B cell (primary cell): ENCODE results near the gene ATP6V1F. TPM values are rescaled to one million over a fixed set of nuclear protein-coding genes. Genes with fewer than 3 reads are reported as not detected.

Source experiments
- ATAC-seq: fragments of 200-7000 bp; cut with Tn5 transposase; one replicate; pipeline ENCODE4 v1.10.0; 2021; ENCODE audit warnings: low read depth, mild to moderate bottlenecking, moderate number of reproducible peaks, moderate library complexity
- CTCF ChIA-PET: fragments of 350-600 bp; sonication (Branson Sonifier 250); formaldehyde crosslinking; loops from one replicate; lab custom pipeline; 2021; ENCODE audit warnings: antibody characterized with exemption, inconsistent platforms; lab: Charles Lee
- POLR2A ChIA-PET: fragments of 350-600 bp; sonication (Branson Sonifier 250); formaldehyde crosslinking; loops from one replicate; lab custom pipeline; 2021; ENCODE audit warnings: antibody characterized with exemption; lab: Charles Lee
- DNase-seq: peaks from one replicate; pipeline ENCODE4 v3.0.0; 2013
- H2AFZ ChIP-seq: 2 replicates; pipeline ENCODE4 v1.6.1; 2012; ENCODE audit warnings: mild to moderate bottlenecking, low read depth, low read length; ENCODE audit not compliant: insufficient read depth, poor library complexity, severe bottlenecking
- H3K27ac ChIP-seq, 2 donors: 1 replicate in 1 of 2; 2 replicates in 1 of 2; pipeline ENCODE4 v1.5.1; 2012 to 2013; ENCODE audit warnings: low read length in 2 of 2, mild to moderate bottlenecking in 2 of 2, moderate library complexity in 1 of 2
- H3K27me3 ChIP-seq, 4 experiments: fragments of 200-600 bp in 1 of 4; sonication (generic) in 1 of 4; replicated peaks in 1 of 4; 1 replicate in 2 of 4; 2 replicates in 2 of 4; pipeline versions ENCODE4 v1.6.1 to v1.7.0; 2013 to 2016; ENCODE audit warnings: low read length in 3 of 4, mild to moderate bottlenecking in 2 of 4, mixed read lengths in 1 of 4, moderate library complexity in 1 of 4; ENCODE audit not compliant: insufficient read depth in 4 of 4, control insufficient read depth in 3 of 4; ENCODE audit errors: control extremely low read depth in 1 of 4
- H3K36me3 ChIP-seq, 2 experiments: replicated peaks in 1 of 2; 1 replicate in 1 of 2; 2 replicates in 1 of 2; pipeline versions ENCODE4 v1.6.1 to v1.7.1; 2013; ENCODE audit warnings: low read length in 1 of 2; ENCODE audit not compliant: insufficient read depth in 2 of 2, control insufficient read depth in 1 of 2; ENCODE audit errors: control extremely low read depth in 1 of 2, extremely low read depth in 1 of 2
- H3K4me1 ChIP-seq, 2 donors: fragments of 200-600 bp in 1 of 2; sonication (generic) in 1 of 2; 1 replicate in 1 of 2; 2 replicates in 1 of 2; pipeline versions ENCODE4 v1.5.1 to v1.6.1; 2013 to 2017; ENCODE audit warnings: low read length in 2 of 2; ENCODE audit not compliant: control insufficient read depth in 2 of 2, insufficient read depth in 2 of 2
- H3K4me2 ChIP-seq: replicated peaks from 2 replicates; pipeline ENCODE3; 2012; ENCODE audit warnings: mild to moderate bottlenecking, low read depth, low read length; ENCODE audit not compliant: poor library complexity, severe bottlenecking
- H3K4me3 ChIP-seq, 5 experiments: fragments of 200-600 bp in 1 of 5; sonication (generic) in 1 of 5; 1 replicate in 3 of 5; 2 replicates in 2 of 5; pipeline versions ENCODE4 v1.5.1 to v1.7.0; 2011 to 2016; ENCODE audit warnings: low read length in 4 of 5, mild to moderate bottlenecking in 4 of 5, low read depth in 2 of 5, control low read depth in 1 of 5, moderate library complexity in 1 of 5; ENCODE audit not compliant: insufficient read depth in 1 of 5; ENCODE audit errors: control extremely low read depth in 1 of 5, extremely low read depth in 1 of 5
- H3K79me2 ChIP-seq: fragments of 200-600 bp; sonication (generic); one replicate; pipeline ENCODE4 v1.6.0; 2016; ENCODE audit warnings: low read length; ENCODE audit not compliant: control insufficient read depth, insufficient read depth
- H3K9ac ChIP-seq: fragments of 200-600 bp; sonication (generic); 2 replicates; pipeline ENCODE4 v1.6.1; 2017; ENCODE audit warnings: mild to moderate bottlenecking, low read length, moderate library complexity
- H3K9me3 ChIP-seq, 3 donors: one replicate each; pipeline versions ENCODE4 v1.6.1 to v1.7.1; 2013; ENCODE audit warnings: low read length in 2 of 3; ENCODE audit not compliant: control insufficient read depth in 2 of 3, insufficient read depth in 1 of 3; ENCODE audit errors: control extremely low read depth in 1 of 3
- H4K20me1 ChIP-seq: 2 replicates; pipeline ENCODE4 v1.6.0; 2012; ENCODE audit warnings: mild to moderate bottlenecking, low read length; ENCODE audit not compliant: insufficient read depth, control insufficient read depth, poor library complexity, severe bottlenecking
- H3K27ac Mint-ChIP-seq: one replicate; pipeline ENCODE4 v1.8.0; 2021; ENCODE audit warnings: mixed read lengths
- H3K27me3 Mint-ChIP-seq: one replicate; pipeline ENCODE4 v1.8.0; 2021; ENCODE audit warnings: mixed read lengths
- H3K4me1 Mint-ChIP-seq: one replicate; pipeline ENCODE4 v1.8.0; 2021; ENCODE audit warnings: mixed read lengths
- H3K4me3 Mint-ChIP-seq: one replicate; pipeline ENCODE4 v1.8.0; 2021; ENCODE audit warnings: mixed read lengths
- H3K9me3 Mint-ChIP-seq: one replicate; pipeline ENCODE4 v1.8.0; 2022; ENCODE audit warnings: mixed read lengths; ENCODE audit not compliant: insufficient read depth
- EZH2 ChIP-seq: IDR thresholded peaks from 2 replicates; pipeline ENCODE4 v1.6.1; 2012; ENCODE audit warnings: borderline replicate concordance, low read depth, mild to moderate bottlenecking, moderate library complexity, low read length; ENCODE audit not compliant: insufficient read depth, poor library complexity, severe bottlenecking
- WGBS: methylation state at CpG from one replicate; pipeline ENCODE4 v1.1.5; 2013; ENCODE audit warnings: missing lambda C conversion rate; ENCODE audit not compliant: insufficient coverage; 5-methylcytosine and 5-hydroxymethylcytosine counted together
- intact Hi-C: fragments of 100-400 bp; cut with micrococcal nuclease; formaldehyde crosslinking; loops from one replicate; pipeline ENCODE4 v1.10.0; 2022
- polyA plus RNA-seq: library from polyadenylated mRNA; depleted of rRNA; stranded (reverse); fragments of >200 nt; gene quantifications from 2 replicates; pipeline ENCODE4 v1.2.3, GENCODE V29; 2012
- total RNA-seq, 2 donors: library from RNA; stranded (reverse); fragments of 120-200 nt in 1 of 2; gene quantifications; 1 replicate in 1 of 2; 2 replicates in 1 of 2; pipeline versions ENCODE4 v1.2.3 to v1.2.4, GENCODE V29; 2013 to 2022
- TF ChIP-seq, protein P1 (sequence below): fragments of 200-600 bp; IDR thresholded peaks from one replicate; pipeline ENCODE4 v1.8.0; 2022; ENCODE audit warnings: antibody characterized with exemption, mild to moderate bottlenecking

ATP6V1F gene
- total and polyA plus RNA-seq, 2 donors (not counting 1 experiment from before 2014, with no cell fraction given): 81.7 to 198 TPM

DNA sequence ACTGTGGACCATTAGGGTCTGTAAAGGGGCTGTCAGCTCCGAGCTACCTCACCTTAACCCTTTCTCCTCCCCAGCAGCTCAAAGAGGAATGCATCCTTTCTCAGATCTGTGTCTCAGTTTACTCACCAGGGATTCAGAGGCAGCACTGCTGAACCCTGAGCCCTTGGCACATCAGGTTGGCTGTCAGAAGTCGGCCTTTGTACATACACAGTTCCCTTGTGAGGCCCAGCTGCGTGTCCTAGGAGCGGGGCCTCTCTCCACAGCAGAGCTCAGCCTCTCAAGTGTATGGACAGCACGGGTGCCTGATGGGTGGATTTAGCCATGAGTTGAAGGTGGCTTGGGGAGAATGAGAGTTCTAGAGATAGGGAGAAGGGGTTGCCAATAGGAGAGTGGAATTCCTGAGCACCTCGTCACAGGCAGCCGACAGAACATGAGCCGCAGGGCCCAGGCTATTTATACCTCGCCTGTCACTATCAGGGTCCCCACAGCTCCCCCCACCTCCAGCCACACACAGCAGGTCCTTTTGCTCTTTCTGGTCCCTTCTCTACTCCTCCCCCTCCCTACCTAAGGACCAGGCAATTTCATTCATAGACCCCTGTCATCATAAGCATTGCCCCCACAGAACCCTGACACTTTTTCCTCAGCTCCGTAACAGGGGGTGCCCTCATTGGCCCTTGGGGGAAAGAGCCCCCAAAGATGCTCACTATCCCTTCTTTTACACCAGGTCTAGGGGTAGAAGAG lies 34.5 kb upstream of the ATP6V1F start:
- Histone ChIP-seq H3K27ac (no peak overlapping the region), H4K20me1 (no peaks in the 10 kb centered on the region), H2AFZ (no peak overlapping the region), H3K9ac (no peak overlapping the region), H3K27me3 (peaks cover 0 to 52% (median 20%) of the 10 kb centered on the region in 4 experiments), H3K9me3 (peaks cover 0 to 7% (median 0%) of the 10 kb centered on the region in 3 donors), H3K36me3 (no peaks in the 10 kb centered on the region), H3K79me2 (no peaks in the 10 kb centered on the region), H3K4me2 (no peak overlapping the region), H3K4me1 (peaks cover 31 to 32% of the 10 kb centered on the region in 2 donors), H3K4me3 (no peak overlapping the region)
- intact Hi-C loops: no loop called here
- TF ChIP-seq EZH2: no peak
- TF ChIP-seq, protein P1, sequence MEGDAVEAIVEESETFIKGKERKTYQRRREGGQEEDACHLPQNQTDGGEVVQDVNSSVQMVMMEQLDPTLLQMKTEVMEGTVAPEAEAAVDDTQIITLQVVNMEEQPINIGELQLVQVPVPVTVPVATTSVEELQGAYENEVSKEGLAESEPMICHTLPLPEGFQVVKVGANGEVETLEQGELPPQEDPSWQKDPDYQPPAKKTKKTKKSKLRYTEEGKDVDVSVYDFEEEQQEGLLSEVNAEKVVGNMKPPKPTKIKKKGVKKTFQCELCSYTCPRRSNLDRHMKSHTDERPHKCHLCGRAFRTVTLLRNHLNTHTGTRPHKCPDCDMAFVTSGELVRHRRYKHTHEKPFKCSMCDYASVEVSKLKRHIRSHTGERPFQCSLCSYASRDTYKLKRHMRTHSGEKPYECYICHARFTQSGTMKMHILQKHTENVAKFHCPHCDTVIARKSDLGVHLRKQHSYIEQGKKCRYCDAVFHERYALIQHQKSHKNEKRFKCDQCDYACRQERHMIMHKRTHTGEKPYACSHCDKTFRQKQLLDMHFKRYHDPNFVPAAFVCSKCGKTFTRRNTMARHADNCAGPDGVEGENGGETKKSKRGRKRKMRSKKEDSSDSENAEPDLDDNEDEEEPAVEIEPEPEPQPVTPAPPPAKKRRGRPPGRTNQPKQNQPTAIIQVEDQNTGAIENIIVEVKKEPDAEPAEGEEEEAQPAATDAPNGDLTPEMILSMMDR: no peak
- Mint-ChIP-seq H3K27me3 (peaks cover 43% of the 10 kb centered on the region), H3K27ac (no peak overlapping the region), H3K4me3 (no peak overlapping the region), H3K4me1 (peaks cover 20% of the 10 kb centered on the region), H3K9me3 (no peaks in the 10 kb centered on the region)
- ChIA-PET CTCF (no interaction called here), POLR2A (no interaction called here)
- DNase-seq (no peak), ATAC-seq (no peak)
- 85% methylated on average over 8 of the region's 10 CpGs for WGBS

DNA sequence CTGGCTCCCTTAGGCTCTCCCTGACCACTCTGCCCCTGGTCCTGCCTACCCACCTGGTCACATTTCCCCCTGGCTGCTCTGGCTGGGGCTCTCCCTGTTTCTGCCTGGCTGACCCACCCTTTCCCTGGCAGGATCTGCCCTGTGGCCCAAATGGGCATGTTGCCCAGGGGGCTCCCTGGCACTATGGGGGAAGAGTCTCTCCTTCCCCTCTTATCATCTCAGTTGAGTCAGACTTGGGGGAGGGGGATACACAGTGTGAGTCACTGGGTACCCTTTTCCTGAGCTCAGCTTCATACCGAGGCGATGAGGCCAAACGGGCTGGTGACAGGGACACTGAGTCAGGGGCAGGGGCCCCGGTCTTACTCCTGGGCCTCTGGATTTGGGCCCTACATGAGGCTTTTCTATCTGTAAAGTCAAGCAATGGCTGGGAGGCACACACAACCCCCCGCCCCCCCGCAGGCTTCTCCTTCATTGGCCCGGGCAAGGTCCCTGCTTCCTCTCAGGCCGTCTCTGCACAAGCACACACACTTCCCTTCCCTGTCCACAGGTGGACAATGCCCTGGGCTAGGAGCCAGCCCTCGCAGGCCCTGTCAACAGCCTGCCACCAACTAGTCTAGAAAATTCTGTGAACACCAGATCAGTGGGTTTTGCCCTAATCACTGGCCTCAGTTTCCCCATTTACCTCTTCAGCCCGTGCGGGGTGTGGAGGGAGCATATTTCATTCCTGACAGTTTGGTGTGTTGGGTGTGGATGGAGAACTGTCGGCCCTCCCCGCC lies 33.1 kb upstream of the ATP6V1F start:
- Histone ChIP-seq H3K4me2 (peak overlapping the region; percentile 94), H3K4me1 (peaks cover 31 to 32% of the 10 kb centered on the region in 2 donors), H3K79me2 (no peaks in the 10 kb centered on the region), H3K27me3 (peaks cover 0 to 52% (median 20%) of the 10 kb centered on the region in 4 experiments), H3K4me3 (peak overlapping the region in 4 of 5 experiments; percentile 20 to 48 (median 34)), H2AFZ (no peak overlapping the region), H3K36me3 (no peaks in the 10 kb centered on the region), H4K20me1 (no peaks in the 10 kb centered on the region), H3K9ac (peak overlapping the region; percentile 48), H3K9me3 (peaks cover 0 to 7% (median 0%) of the 10 kb centered on the region in 3 donors), H3K27ac (no peak overlapping the region)
- ChIA-PET POLR2A (no interaction called here), CTCF (no interaction called here)
- intact Hi-C loops: no loop called here
- peaks cover 20% of the 10 kb centered on the region for H3K4me1 Mint-ChIP-seq
- no peak for ATAC-seq
- H3K27ac Mint-ChIP-seq: no peak overlapping the region
- peak; percentile 15 for DNase-seq
- WGBS: 37% methylated on average over 10 of the region's 13 CpGs
- H3K9me3 Mint-ChIP-seq: no peaks in the 10 kb centered on the region
- TF ChIP-seq, protein P1: no peak
- no peak for TF ChIP-seq EZH2
- H3K27me3 Mint-ChIP-seq: peaks cover 46% of the 10 kb centered on the region
- peak overlapping the region; percentile 82 for H3K4me3 Mint-ChIP-seq
